Naive thymus-derived CD4-positive, alpha-beta T cell (primary cell): ENCODE data around the gene TBCD. TPM values are rescaled to one million over a fixed set of nuclear protein-coding genes. Genes with fewer than 3 reads are reported as not detected.
A peak's percentile ranks its signal among the peaks of the same experiment; 100 is the strongest.

Experiments used
- ATAC-seq: fragments of 150-1000 bp; cut with Tn5 transposase; 2 replicates; pipeline ENCODE4 v1.10.0; 2021; ENCODE audit warnings: mild to moderate bottlenecking, moderate library complexity
- CTCF ChIA-PET: fragments of 350-600 bp; sonication (Branson Sonifier 250); formaldehyde crosslinking; loops from one replicate; lab custom pipeline; 2021; ENCODE audit warnings: antibody characterized with exemption; lab: Charles Lee
- POLR2A ChIA-PET: fragments of 350-600 bp; sonication (Branson Sonifier 250); formaldehyde crosslinking; loops from one replicate; lab custom pipeline; 2021; ENCODE audit warnings: antibody characterized with exemption, inconsistent platforms; lab: Charles Lee
- DNase-seq, 9 donors: peaks; one replicate each; pipeline versions ENCODE4 v3.0.0 to v3.0.0-alpha.2; 2020 to 2022; ENCODE audit warnings: mixed read lengths in 1 of 9
- H3K27ac ChIP-seq: one replicate; pipeline ENCODE4 v1.7.0; 2013; ENCODE audit warnings: mild to moderate bottlenecking, low read depth, low read length, moderate library complexity
- H3K27me3 ChIP-seq, 2 donors: one replicate each; pipeline ENCODE4 v1.7.0; 2013; ENCODE audit warnings: low read length in 2 of 2, mild to moderate bottlenecking in 2 of 2, moderate library complexity in 2 of 2; ENCODE audit not compliant: control insufficient read depth in 2 of 2, insufficient read depth in 2 of 2
- H3K36me3 ChIP-seq, 3 experiments: 1 replicate in 2 of 3; 2 replicates in 1 of 3; pipeline ENCODE4 v1.7.0; 2013; ENCODE audit warnings: low read length in 3 of 3, mild to moderate bottlenecking in 3 of 3, moderate library complexity in 1 of 3; ENCODE audit not compliant: insufficient read depth in 3 of 3, control insufficient read depth in 2 of 3
- H3K4me1 ChIP-seq, 2 donors: one replicate each; pipeline ENCODE4 v1.7.0; 2013; ENCODE audit warnings: low read length in 2 of 2, mild to moderate bottlenecking in 2 of 2, moderate library complexity in 1 of 2; ENCODE audit not compliant: control insufficient read depth in 2 of 2, insufficient read depth in 2 of 2
- H3K4me3 ChIP-seq: 2 replicates; pipeline ENCODE4 v1.7.0; 2013; ENCODE audit warnings: mild to moderate bottlenecking, low read length
- H3K9me3 ChIP-seq, 3 experiments: 1 replicate in 2 of 3; 2 replicates in 1 of 3; pipeline ENCODE4 v1.7.0; 2013; ENCODE audit warnings: low read length in 3 of 3; ENCODE audit not compliant: control insufficient read depth in 2 of 3
- H3K27ac Mint-ChIP-seq, 9 donors: one replicate each; pipeline ENCODE4 v1.8.0; 2020 to 2022; ENCODE audit warnings: mixed read lengths in 9 of 9, mild to moderate bottlenecking in 8 of 9, moderate library complexity in 5 of 9, inconsistent platforms in 2 of 9
- H3K27me3 Mint-ChIP-seq, 5 donors: one replicate each; pipeline ENCODE4 v1.8.0; 2021 to 2022; ENCODE audit warnings: mixed read lengths in 5 of 5, mild to moderate bottlenecking in 1 of 5
- H3K36me3 Mint-ChIP-seq, 5 donors: one replicate each; pipeline ENCODE4 v1.8.0; 2020 to 2022; ENCODE audit warnings: mixed read lengths in 5 of 5, mild to moderate bottlenecking in 3 of 5, inconsistent platforms in 1 of 5
- H3K4me1 Mint-ChIP-seq, 7 donors: one replicate each; pipeline ENCODE4 v1.8.0; 2020 to 2022; ENCODE audit warnings: mixed read lengths in 7 of 7, mild to moderate bottlenecking in 3 of 7, inconsistent platforms in 1 of 7
- H3K4me3 Mint-ChIP-seq, 10 donors: one replicate each; pipeline ENCODE4 v1.8.0; 2020 to 2022; ENCODE audit warnings: mild to moderate bottlenecking in 10 of 10, mixed read lengths in 10 of 10, moderate library complexity in 6 of 10, inconsistent platforms in 2 of 10
- H3K9me3 Mint-ChIP-seq, 11 donors: one replicate each; pipeline ENCODE4 v1.8.0; 2020 to 2022; ENCODE audit warnings: mixed read lengths in 11 of 11, mild to moderate bottlenecking in 4 of 11, inconsistent platforms in 1 of 11, moderate library complexity in 1 of 11
- intact Hi-C, 2 donors: fragments of 100-400 bp; cut with micrococcal nuclease; formaldehyde crosslinking; loops; one replicate each; pipeline ENCODE4 v1.15.1; 2023
- polyA plus RNA-seq, 2 donors: library from polyadenylated mRNA; unstranded; fragments of 300-500 nt; fragmentation: Illumina TruSeq; gene quantifications; one replicate each; pipeline ENCODE4 v1.2.3, GENCODE V29; 2021
- total RNA-seq, 6 experiments: library from RNA in 5 of 6; stranded (reverse) in 5 of 6; gene quantifications; 1 replicate in 5 of 6; 2 replicates in 1 of 6; pipeline ENCODE4 v1.2.3 and lab custom pipeline; 2021 to 2026

TBCD gene
- total and polyA plus RNA-seq, 7 experiments from 2014 or later = 61.5 to 255 (median 123) TPM

DNA sequence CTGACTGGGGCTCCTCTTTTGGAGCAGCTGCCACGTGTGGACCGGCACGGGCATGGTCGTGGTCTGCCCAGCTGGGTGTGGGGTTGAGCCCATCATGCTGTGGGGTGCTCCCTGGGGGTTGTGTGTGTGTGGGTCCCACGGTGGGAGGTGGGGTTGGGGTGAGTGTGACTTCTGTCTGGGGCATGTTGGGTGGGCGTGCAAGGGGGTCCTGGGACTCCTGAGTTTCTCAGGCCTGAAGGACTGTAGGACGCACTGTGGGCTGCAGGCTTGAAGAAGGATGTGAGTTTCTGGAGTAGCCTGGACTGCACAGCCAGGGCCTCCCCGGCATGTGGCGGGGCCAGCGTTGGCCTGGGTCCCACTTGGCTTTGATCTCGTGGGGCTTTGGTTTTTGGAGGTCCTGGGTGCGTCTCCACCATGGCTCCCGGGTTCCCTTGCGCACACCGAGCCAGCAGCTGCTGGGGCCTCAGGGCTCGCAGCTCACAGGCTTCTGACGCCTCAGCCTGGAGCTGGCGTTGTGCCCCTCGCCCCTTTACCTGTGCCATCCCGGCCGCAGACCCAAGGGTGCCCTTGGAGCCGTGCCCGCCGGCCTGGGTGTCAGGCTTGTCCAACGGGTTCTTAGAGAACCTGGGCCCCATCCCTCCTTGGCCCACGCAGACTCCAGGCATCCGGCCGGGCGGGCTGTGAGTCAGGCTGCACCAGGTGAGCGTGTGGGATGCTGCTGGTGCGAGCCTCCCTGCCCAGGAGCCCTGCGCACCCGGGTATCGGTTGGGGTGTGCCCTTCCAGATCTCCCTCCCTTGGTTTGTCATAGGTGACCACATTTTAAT is 122.4 kb downstream of the TBCD start:
- Histone ChIP-seq H3K4me3 (no peak overlapping the region), H3K36me3 (peaks cover 0 to 49% (median 4%) of the 10 kb centered on the region in 3 experiments), H3K9me3 (no peaks in the 10 kb centered on the region), H3K27me3 (no peaks in the 10 kb centered on the region), H3K4me1 (no peaks in the 10 kb centered on the region), H3K27ac (no peak overlapping the region)
- ChIA-PET CTCF (interaction anchor here (0.6 kb wide), 1 partner anchor 32 kb away, joined by 3 read pairs; no protein-coding TSS in a partner anchor), POLR2A (interaction anchor here (1.6 to 7.3 kb wide), 2 partner anchors 9 to 11 kb away, joined by 9 to 36 read pairs; no protein-coding TSS in a partner anchor)
- H3K4me1 Mint-ChIP-seq = peaks cover under 1 to 53% (median 14%) of the 10 kb centered on the region in 7 donors
- DNase-seq (no peak), ATAC-seq (no peak)
- H3K4me3 Mint-ChIP-seq = no peak overlapping the region
- no peaks in the 10 kb centered on the region for H3K27me3 Mint-ChIP-seq
- peak overlapping the region in 1 of 9 donors; percentile 55 for H3K27ac Mint-ChIP-seq
- no peaks in the 10 kb centered on the region for H3K9me3 Mint-ChIP-seq
- H3K36me3 Mint-ChIP-seq = peaks cover 0 to 27% (median 13%) of the 10 kb centered on the region in 5 donors
- intact Hi-C loops = no loop called here

DNA sequence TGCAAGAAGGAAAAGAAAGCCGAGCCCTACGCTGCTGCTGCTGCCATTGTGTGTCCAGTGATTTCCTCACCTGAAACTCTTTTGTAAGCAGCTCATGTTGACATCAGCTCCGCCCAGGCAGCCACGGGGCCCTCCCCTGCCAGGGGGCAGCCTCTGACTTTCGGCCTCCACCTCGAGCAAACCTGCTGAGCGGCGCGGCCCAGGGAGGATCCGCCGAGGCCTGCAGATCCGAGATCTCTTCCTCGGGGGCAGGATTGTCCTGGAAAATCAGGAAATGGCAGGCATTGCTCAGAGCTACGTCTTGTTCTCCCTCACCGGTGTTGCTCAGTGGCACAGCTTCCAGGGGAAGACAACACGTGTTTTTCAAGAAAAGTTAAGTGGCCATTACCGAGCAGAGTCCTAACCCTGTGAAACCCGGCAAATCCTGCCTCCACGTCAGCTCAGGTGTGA is 123.6 kb downstream of the TBCD start:
- Mint-ChIP-seq H3K27me3 (no peaks in the 10 kb centered on the region), H3K27ac (no peak overlapping the region), H3K9me3 (no peaks in the 10 kb centered on the region), H3K4me1 (peaks cover 13 to 59% (median 22%) of the 10 kb centered on the region in 7 donors), H3K4me3 (no peak overlapping the region), H3K36me3 (peaks cover 5 to 30% (median 19%) of the 10 kb centered on the region in 5 donors)
- Histone ChIP-seq H3K27ac (no peak overlapping the region), H3K4me3 (no peak overlapping the region), H3K36me3 (peaks cover 0 to 44% (median 4%) of the 10 kb centered on the region in 3 experiments), H3K27me3 (no peaks in the 10 kb centered on the region), H3K9me3 (no peaks in the 10 kb centered on the region), H3K4me1 (no peaks in the 10 kb centered on the region)
- ChIA-PET POLR2A (interaction anchor here (1.6 to 7.3 kb wide), 2 partner anchors 10 kb away, joined by 9 to 36 read pairs; no protein-coding TSS in a partner anchor), CTCF (interaction anchor here (1.0 to 1.2 kb wide), 2 partner anchors 10 to 12 kb away, joined by 3 read pairs; no protein-coding TSS in a partner anchor)
- intact Hi-C loops = no loop called here
- ATAC-seq = no peak
- DNase-seq = no peak

DNA sequence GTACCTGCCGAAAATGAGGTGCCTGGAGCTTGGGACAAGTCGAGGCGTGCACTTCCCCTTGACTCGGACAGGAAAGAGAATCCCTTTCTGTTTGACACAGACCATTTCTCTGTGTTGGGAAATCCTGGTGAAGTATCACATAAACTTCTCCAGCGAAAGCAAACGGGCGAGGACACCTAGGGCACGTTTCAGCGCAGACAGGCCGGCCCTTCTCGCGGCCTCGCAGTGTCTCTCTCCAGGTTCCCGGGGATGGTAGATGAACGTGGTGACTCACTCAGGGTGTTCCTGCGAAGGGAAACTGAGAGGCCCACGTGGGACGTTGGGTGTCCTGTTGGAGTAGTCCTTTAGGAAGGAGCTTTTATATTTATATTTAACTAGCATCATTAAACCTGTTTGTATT is 124.3 kb downstream of the TBCD start:
- peaks cover 0 to 2% of the 10 kb centered on the region in 2 donors for H3K4me1 ChIP-seq
- peaks cover 14 to 58% (median 29%) of the 10 kb centered on the region in 7 donors for H3K4me1 Mint-ChIP-seq
- no peak overlapping the region for H3K27ac ChIP-seq
- H3K36me3 ChIP-seq = peaks cover 0 to 37% (median 0%) of the 10 kb centered on the region in 3 experiments
- ChIA-PET CTCF (interaction anchor here (0.7 to 1.2 kb wide), 2 partner anchors 10 to 21 kb away, joined by 3 read pairs; no protein-coding TSS in a partner anchor), POLR2A (interaction anchor here (7.3 kb wide), 1 partner anchor 11 kb away, joined by 36 read pairs; no protein-coding TSS in a partner anchor)
- intact Hi-C loops = no loop called here
- DNase-seq = no peak
- no peaks in the 10 kb centered on the region for H3K9me3 Mint-ChIP-seq
- ATAC-seq = peak; percentile 20
- no peak overlapping the region for H3K4me3 Mint-ChIP-seq
- no peaks in the 10 kb centered on the region for H3K9me3 ChIP-seq
- no peaks in the 10 kb centered on the region for H3K27me3 Mint-ChIP-seq
- peaks cover 5 to 26% (median 15%) of the 10 kb centered on the region in 5 donors for H3K36me3 Mint-ChIP-seq
- no peak overlapping the region for H3K4me3 ChIP-seq
- H3K27ac Mint-ChIP-seq = no peak overlapping the region
- H3K27me3 ChIP-seq = no peaks in the 10 kb centered on the region

DNA sequence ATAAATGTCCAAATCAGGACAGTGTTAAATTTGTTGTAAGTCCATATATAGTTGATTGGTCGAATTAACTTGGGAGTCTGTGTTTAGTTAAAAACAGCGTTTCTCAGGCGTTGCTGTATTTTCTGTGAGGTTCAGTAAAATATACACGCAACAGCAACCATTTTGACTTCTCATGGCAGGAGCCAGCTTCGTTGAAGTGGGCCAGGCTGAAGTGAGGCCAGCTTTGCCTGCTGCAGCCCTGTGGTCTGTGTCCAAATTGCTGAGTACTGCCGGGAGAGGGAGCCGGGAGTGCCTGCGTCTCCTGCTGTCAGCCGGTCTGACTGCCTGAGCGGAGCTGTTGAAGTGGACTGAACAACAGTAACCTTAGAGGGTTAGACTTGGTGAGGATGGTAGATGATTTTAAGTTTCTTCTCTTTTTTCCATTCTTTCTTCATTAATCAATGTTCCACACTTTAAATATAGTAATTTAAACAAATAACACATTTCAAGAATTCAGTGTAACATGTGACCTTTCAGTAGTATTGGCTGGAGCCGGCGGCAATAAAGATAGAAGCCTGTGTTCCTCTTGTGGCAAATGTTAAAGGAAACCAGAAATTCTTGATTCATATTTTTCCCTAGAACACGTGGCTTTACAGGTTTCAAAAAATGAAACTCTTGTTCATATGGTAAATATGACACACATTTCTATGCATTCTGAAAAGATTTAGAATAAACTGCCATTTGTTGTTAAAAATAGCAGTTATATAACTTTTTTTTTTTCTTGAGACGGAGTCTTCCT is 124.9 kb downstream of the TBCD start:
- Mint-ChIP-seq H3K9me3 (no peaks in the 10 kb centered on the region), H3K36me3 (peaks cover 5 to 26% (median 15%) of the 10 kb centered on the region in 5 donors), H3K4me3 (no peak overlapping the region), H3K27me3 (no peaks in the 10 kb centered on the region), H3K4me1 (peaks cover 18 to 60% (median 35%) of the 10 kb centered on the region in 7 donors), H3K27ac (no peak overlapping the region)
- intact Hi-C loops = no loop called here
- DNase-seq (no peak), ATAC-seq (peak; percentile 31)
- ChIA-PET CTCF (interaction anchor here (0.7 kb wide), 1 partner anchor 20 kb away, joined by 3 read pairs; no protein-coding TSS in a partner anchor), POLR2A (interaction anchor here (7.3 kb wide), 1 partner anchor 12 kb away, joined by 36 read pairs; no protein-coding TSS in a partner anchor)
- Histone ChIP-seq H3K4me3 (no peak overlapping the region), H3K9me3 (no peaks in the 10 kb centered on the region), H3K27ac (no peak overlapping the region), H3K36me3 (peaks cover 0 to 31% (median 0%) of the 10 kb centered on the region in 3 experiments), H3K4me1 (peaks cover 5 to 9% of the 10 kb centered on the region in 2 donors), H3K27me3 (no peaks in the 10 kb centered on the region)

DNA sequence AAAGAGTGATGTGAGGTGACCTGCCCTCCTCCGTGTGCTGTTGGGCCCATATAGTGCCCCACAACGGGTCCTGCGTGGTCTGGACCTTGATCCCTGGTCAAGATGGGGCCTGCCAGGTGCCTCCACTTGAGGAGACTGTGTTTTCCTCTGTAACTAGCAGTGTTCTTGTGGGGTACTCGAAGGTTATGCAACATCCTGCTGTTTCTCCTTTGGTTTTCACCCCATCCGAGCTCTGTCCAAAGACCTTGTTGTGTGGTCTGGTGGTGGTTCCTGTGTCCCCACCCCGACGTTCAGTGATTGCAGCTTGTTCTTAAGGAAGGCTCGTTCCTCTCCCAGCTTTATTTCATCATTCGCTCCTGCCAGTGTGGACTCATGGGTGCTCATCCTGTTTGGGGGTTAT is 126.7 kb downstream of the TBCD start:
- ATAC-seq (no peak), DNase-seq (no peak)
- intact Hi-C loops = no loop called here
- Mint-ChIP-seq H3K4me3 (peak overlapping the region in 1 of 10 donors; percentile 29), H3K4me1 (peaks cover 35 to 73% (median 51%) of the 10 kb centered on the region in 7 donors), H3K27ac (peak overlapping the region in 5 of 9 donors; percentile 18 to 75 (median 46)), H3K36me3 (peaks cover 5 to 22% (median 15%) of the 10 kb centered on the region in 5 donors), H3K9me3 (peaks cover 0 to 2% (median 0%) of the 10 kb centered on the region in 11 donors), H3K27me3 (no peaks in the 10 kb centered on the region)
- Histone ChIP-seq H3K27me3 (no peaks in the 10 kb centered on the region), H3K4me3 (no peak overlapping the region), H3K4me1 (peaks cover 22 to 23% of the 10 kb centered on the region in 2 donors), H3K27ac (no peak overlapping the region), H3K36me3 (peaks cover 0 to 14% (median 0%) of the 10 kb centered on the region in 3 experiments), H3K9me3 (no peaks in the 10 kb centered on the region)
- POLR2A ChIA-PET = interaction anchor here (0.6 to 7.3 kb wide), 4 partner anchors 13 to 67 kb away, joined by 3 to 36 read pairs (median 4); no protein-coding TSS in a partner anchor
- CTCF ChIA-PET = no interaction called here

DNA sequence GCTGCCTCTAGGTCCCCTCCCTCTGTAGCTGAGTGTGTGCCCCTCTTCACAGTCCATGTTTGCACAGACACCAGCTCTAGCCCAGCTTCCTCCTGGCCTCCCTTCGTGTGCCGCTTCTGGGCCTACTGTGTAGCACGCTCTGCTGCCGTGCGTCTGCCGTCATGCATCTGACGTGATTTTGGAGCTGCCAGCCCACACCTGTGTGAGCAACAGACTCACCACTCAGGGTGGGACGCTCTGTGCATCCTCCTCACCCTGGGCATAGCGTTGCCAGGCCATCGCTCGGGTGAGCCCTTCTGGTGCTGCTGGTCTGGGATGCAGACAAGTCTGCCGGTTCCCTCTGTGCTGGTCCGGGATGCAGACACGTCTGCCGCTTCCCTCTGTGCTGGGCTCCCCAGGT is 127.4 kb downstream of the TBCD start:
- intact Hi-C loops = no loop called here
- ATAC-seq (no peak), DNase-seq (no peak)
- H3K4me1 Mint-ChIP-seq = peaks cover 42 to 81% (median 58%) of the 10 kb centered on the region in 7 donors
- peak overlapping the region in 4 of 9 donors; percentile 23 to 90 (median 62) for H3K27ac Mint-ChIP-seq
- Histone ChIP-seq H3K36me3 (peaks cover 0 to 11% (median 0%) of the 10 kb centered on the region in 3 experiments), H3K27ac (no peak overlapping the region), H3K27me3 (no peaks in the 10 kb centered on the region), H3K9me3 (no peaks in the 10 kb centered on the region), H3K4me3 (no peak overlapping the region), H3K4me1 (peaks cover 30 to 31% of the 10 kb centered on the region in 2 donors)
- POLR2A ChIA-PET = interaction anchor here (7.3 kb wide), 1 partner anchor 14 kb away, joined by 36 read pairs; no protein-coding TSS in a partner anchor
- CTCF ChIA-PET = interaction anchor here (0.6 kb wide), 1 partner anchor 103 kb away, joined by 4 read pairs; no protein-coding TSS in a partner anchor
- H3K9me3 Mint-ChIP-seq = peaks cover 0 to 2% (median 0%) of the 10 kb centered on the region in 11 donors
- H3K36me3 Mint-ChIP-seq = peaks cover 5 to 26% (median 15%) of the 10 kb centered on the region in 5 donors
- H3K27me3 Mint-ChIP-seq = no peaks in the 10 kb centered on the region
- H3K4me3 Mint-ChIP-seq = peak overlapping the region in 2 of 10 donors; percentile 20 to 40
